ENCODE measurements around the gene NME3. TPM values are rescaled to one million over a fixed set of nuclear protein-coding genes. Genes with fewer than 3 reads are reported as not detected.

NME3 gene
- total RNA-seq, 1 donor from 2014 or later, result 33.3 TPM

DNA sequence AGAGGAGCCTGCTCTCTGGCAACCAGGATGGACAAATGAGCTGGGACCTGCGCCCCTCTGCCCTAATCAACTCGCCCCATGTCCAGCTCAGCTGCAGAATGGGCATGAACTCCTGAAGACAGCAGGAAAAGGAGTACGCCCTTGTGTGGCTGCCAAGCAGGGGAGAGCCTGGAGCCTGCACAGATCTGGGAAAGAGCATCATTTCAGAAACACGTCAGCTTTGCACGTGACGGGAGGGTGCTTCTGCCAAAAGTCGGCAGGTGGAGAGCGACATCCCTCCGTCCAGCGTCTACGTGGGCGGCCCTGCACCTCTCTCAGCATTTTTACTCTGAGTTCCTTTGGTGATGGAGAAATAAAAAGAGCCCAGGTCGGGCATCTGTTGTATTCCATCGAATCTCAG lies 18.5 kb downstream of the NME3 start:
- TF ChIP-seq, protein P1, sequence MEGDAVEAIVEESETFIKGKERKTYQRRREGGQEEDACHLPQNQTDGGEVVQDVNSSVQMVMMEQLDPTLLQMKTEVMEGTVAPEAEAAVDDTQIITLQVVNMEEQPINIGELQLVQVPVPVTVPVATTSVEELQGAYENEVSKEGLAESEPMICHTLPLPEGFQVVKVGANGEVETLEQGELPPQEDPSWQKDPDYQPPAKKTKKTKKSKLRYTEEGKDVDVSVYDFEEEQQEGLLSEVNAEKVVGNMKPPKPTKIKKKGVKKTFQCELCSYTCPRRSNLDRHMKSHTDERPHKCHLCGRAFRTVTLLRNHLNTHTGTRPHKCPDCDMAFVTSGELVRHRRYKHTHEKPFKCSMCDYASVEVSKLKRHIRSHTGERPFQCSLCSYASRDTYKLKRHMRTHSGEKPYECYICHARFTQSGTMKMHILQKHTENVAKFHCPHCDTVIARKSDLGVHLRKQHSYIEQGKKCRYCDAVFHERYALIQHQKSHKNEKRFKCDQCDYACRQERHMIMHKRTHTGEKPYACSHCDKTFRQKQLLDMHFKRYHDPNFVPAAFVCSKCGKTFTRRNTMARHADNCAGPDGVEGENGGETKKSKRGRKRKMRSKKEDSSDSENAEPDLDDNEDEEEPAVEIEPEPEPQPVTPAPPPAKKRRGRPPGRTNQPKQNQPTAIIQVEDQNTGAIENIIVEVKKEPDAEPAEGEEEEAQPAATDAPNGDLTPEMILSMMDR (IDR thresholded peaks at IDR 0.05; ENCODE audit: unreplicated experiment), result no peak
- Mint-ChIP-seq H3K4me3 (ENCODE audit: unreplicated experiment) (no peak overlapping the region), H3K9me3 (ENCODE audit: unreplicated experiment) (no peaks in the 10 kb centered on the region), H3K36me3 (ENCODE audit: low read depth, unreplicated experiment) (peaks cover 13% of the 10 kb centered on the region), H3K27me3 (ENCODE audit: unreplicated experiment) (peaks cover 9% of the 10 kb centered on the region), H3K27ac (ENCODE audit: unreplicated experiment) (no peak overlapping the region), H3K4me1 (ENCODE audit: unreplicated experiment) (peaks cover 2% of the 10 kb centered on the region)
- DNase-seq (ENCODE audit: low spot score), result no peak

DNA sequence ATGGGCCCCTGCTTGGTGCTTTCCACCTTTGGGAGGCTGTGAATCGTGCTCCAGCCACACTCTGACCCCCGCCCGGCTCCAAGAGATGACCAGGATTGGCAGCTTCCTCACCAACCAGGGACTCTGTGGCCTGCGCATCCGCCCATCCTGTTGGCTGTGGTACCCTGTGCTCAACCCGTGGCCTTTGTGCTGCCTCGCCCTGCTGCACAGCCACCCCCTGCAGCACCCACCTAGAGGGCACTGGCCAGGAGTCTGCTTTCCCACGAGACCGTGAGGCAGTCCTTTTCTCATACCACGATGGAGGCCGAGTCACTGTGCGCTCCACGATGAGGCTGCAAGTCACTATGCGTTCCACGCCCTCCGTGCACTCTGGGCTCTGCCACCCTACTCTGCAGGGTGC lies 19.4 kb downstream of the NME3 start:
- H3K4me3 Mint-ChIP-seq (ENCODE audit: unreplicated experiment), result no peak overlapping the region
- H3K36me3 Mint-ChIP-seq (ENCODE audit: low read depth, unreplicated experiment), result peaks cover 13% of the 10 kb centered on the region
- TF ChIP-seq, protein P1 (IDR thresholded peaks at IDR 0.05; ENCODE audit: unreplicated experiment), result no peak
- no peak overlapping the region for H3K27ac Mint-ChIP-seq (ENCODE audit: unreplicated experiment)
- H3K4me1 Mint-ChIP-seq (ENCODE audit: unreplicated experiment), result peaks cover 2% of the 10 kb centered on the region
- no peak for DNase-seq (ENCODE audit: low spot score)
- no peaks in the 10 kb centered on the region for H3K9me3 Mint-ChIP-seq (ENCODE audit: unreplicated experiment)
- H3K27me3 Mint-ChIP-seq (ENCODE audit: unreplicated experiment), result peaks cover 9% of the 10 kb centered on the region

DNA sequence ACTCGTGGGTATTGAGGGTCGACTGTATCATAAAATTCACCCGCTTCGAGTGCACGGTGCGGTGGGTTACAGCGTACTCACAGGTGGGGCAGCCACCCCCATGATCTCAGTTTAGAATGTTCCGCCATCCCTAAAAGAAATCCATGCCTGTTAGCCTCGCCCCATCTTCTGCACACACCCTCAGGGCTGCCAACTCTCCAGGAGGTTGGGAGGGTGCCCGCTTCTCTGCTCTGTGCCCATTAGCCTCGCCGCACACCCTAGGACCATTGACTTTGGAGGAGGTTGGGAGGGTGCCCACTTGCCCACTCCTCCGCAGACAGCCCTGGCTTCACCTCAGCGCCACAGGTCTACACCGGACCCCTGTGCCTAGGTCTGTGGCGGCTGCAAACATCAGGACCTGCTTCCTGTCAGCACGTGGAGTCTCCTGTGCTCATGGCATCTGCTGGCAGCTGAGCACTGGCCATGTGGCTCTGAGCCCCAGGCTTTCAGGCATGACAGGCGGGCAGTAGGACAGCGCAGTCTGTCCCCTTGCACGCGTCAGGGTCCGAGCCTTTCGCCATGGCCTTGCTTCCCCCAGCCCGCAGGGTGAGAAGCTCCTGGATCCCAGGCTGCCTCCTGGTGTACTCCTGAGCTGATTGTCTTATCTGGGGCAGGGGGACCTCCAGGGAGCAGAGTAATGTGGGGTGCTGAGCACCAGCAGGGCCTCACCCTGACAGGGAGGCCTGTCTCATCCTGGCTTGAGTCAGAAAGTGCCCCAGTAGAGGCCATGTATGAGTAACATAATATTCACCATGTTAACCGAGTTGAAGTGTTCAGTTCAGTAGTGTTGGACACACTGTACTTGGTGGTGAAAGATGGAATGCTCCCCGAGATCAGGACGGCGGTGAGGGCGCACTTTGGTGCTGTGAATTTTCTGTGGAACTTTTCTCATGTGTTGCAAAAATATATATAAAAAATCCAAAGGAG lies 21.9 kb downstream of the NME3 start:
- H3K9me3 Mint-ChIP-seq (ENCODE audit: unreplicated experiment), result no peaks in the 10 kb centered on the region
- H3K27me3 Mint-ChIP-seq (ENCODE audit: unreplicated experiment), result peaks cover 6% of the 10 kb centered on the region
- TF ChIP-seq, protein P1 (IDR thresholded peaks at IDR 0.05; ENCODE audit: unreplicated experiment), result no peak
- no peak overlapping the region for H3K4me3 Mint-ChIP-seq (ENCODE audit: unreplicated experiment)
- DNase-seq (ENCODE audit: low spot score), result no peak
- H3K27ac Mint-ChIP-seq (ENCODE audit: unreplicated experiment), result no peak overlapping the region
- H3K36me3 Mint-ChIP-seq (ENCODE audit: low read depth, unreplicated experiment), result peaks cover 18% of the 10 kb centered on the region
- peaks cover 2% of the 10 kb centered on the region for H3K4me1 Mint-ChIP-seq (ENCODE audit: unreplicated experiment)

DNA sequence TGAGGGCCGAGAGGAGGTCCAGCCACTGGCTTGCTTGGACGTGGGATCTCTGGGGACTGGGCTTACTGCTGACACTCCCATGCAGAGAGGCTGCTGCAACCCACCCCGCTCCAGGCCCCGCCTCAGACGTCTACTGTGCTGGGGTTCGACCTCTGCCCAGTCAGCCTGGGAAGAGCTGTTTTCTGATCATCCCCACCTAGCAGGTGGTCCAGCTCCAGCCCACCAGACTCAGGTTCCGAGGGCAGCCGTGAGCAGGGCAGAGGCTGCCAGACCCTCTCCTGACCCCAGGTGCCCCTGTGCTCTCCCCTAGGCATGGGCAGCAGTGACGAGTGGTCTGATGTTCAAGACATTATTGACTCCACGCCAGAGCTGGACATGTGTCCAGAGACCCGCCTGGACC lies 23.4 kb downstream of the NME3 start:
- TF ChIP-seq, protein P1 (IDR thresholded peaks at IDR 0.05; ENCODE audit: unreplicated experiment), result no peak
- Mint-ChIP-seq H3K4me1 (ENCODE audit: unreplicated experiment) (peaks cover 2% of the 10 kb centered on the region), H3K4me3 (ENCODE audit: unreplicated experiment) (no peak overlapping the region), H3K27ac (ENCODE audit: unreplicated experiment) (no peak overlapping the region), H3K9me3 (ENCODE audit: unreplicated experiment) (no peaks in the 10 kb centered on the region), H3K27me3 (ENCODE audit: unreplicated experiment) (peaks cover 6% of the 10 kb centered on the region), H3K36me3 (ENCODE audit: low read depth, unreplicated experiment) (peaks cover 14% of the 10 kb centered on the region)
- DNase-seq (ENCODE audit: low spot score), result no peak

DNA sequence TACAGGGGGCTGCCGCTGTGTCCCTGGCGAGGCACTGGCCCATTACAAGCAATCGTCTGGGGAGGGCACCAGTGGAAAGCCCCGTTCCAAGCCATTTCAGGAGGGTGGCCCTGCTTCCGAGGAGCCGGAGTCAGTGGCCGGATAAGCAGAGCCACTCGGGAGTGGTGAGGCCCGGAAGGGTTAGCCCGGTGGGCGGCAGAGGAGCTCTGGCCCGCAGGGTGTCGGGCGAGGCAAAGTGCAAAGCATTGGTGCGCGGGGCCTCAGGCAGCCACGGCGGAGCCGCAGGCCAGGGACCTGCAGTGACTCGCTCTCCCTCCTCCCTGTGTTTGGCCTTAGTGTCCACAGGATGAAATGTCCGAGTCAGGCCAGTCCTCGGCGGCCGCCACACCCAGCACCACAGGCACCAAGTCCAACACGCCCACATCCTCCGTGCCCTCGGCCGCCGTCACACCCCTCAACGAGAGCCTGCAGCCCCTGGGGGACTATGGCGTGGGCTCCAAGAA lies 24.6 kb downstream of the NME3 start:
- Mint-ChIP-seq H3K27ac (ENCODE audit: unreplicated experiment) (no peak overlapping the region), H3K36me3 (ENCODE audit: low read depth, unreplicated experiment) (peaks cover 12% of the 10 kb centered on the region), H3K4me3 (ENCODE audit: unreplicated experiment) (no peak overlapping the region), H3K4me1 (ENCODE audit: unreplicated experiment) (peaks cover 2% of the 10 kb centered on the region), H3K27me3 (ENCODE audit: unreplicated experiment) (peaks cover 8% of the 10 kb centered on the region), H3K9me3 (ENCODE audit: unreplicated experiment) (no peaks in the 10 kb centered on the region)
- DNase-seq (ENCODE audit: low spot score), result no peak
- TF ChIP-seq, protein P1 (IDR thresholded peaks at IDR 0.05; ENCODE audit: unreplicated experiment), result no peak
